Uterus (tissue), 2 donors: Measurements from ENCODE around the gene JPH2.

ENCODE experiments used
- CTCF ChIP-seq, 4 experiments: fragments of 200-600 bp in 2 of 4; fragments of 450-650 bp in 2 of 4; sonication (generic) in 2 of 4; IDR thresholded peaks; one replicate each; pipeline ENCODE4 v1.5.1; 2016 to 2019; ENCODE audit warnings: antibody characterized with exemption in 4 of 4, mild to moderate bottlenecking in 2 of 4, moderate library complexity in 1 of 4
- POLR2A ChIP-seq, 2 donors: fragments of 450-650 bp; IDR thresholded peaks; one replicate each; pipeline ENCODE4 v1.6.1; 2016; ENCODE audit warnings: antibody characterized with exemption in 2 of 2, mild to moderate bottlenecking in 1 of 2, moderate library complexity in 1 of 2

GRCh38 chr20:44069203-44070011, 117.6 kb downstream of the JPH2 start:
- TF ChIP-seq CTCF (IDR thresholded peaks at IDR 0.05) = no peak
- no peak for TF ChIP-seq POLR2A (IDR thresholded peaks at IDR 0.05)
